ENCODE results near the gene DAPK2. TPM values are rescaled to one million over a fixed set of nuclear protein-coding genes. Genes with fewer than 3 reads are reported as not detected.

DAPK2 gene
- total RNA-seq, 4 donors from 2014 or later: 64.6 to 189 (median 125) TPM

GRCh38 chr15:63918901-63919348, 127.4 kb downstream of the DAPK2 start:
- no peaks in the 10 kb centered on the region for H3K27me3 ChIP-seq
- peaks cover 0 to 14% (median 0%) of the 10 kb centered on the region in 3 donors for H3K36me3 ChIP-seq
- no peaks in the 10 kb centered on the region for H3K4me1 ChIP-seq
- H3K4me3 ChIP-seq: no peak overlapping the region
- TF ChIP-seq CTCF (IDR thresholded peaks at IDR 0.05) (no peak), POLR2A (IDR thresholded peaks at IDR 0.05) (no peak)
- no peaks in the 10 kb centered on the region for H3K9me3 ChIP-seq
- no peak for DNase-seq
- no peak overlapping the region for H3K27ac ChIP-seq

GRCh38 chr15:63918317-63918672, 128.0 kb downstream of the DAPK2 start:
- H3K36me3 ChIP-seq: peaks cover 0 to 8% (median 0%) of the 10 kb centered on the region in 3 donors
- TF ChIP-seq POLR2A (IDR thresholded peaks at IDR 0.05) (no peak), CTCF (IDR thresholded peaks at IDR 0.05) (no peak)
- H3K4me3 ChIP-seq: no peak overlapping the region
- H3K27me3 ChIP-seq: no peaks in the 10 kb centered on the region
- DNase-seq: no peak
- no peak overlapping the region for H3K27ac ChIP-seq
- no peaks in the 10 kb centered on the region for H3K9me3 ChIP-seq
- no peaks in the 10 kb centered on the region for H3K4me1 ChIP-seq

GRCh38 chr15:63917588-63918316, 128.5 kb downstream of the DAPK2 start:
- Histone ChIP-seq H3K9me3 (no peaks in the 10 kb centered on the region), H3K36me3 (peaks cover 0 to 3% (median 0%) of the 10 kb centered on the region in 3 donors), H3K27ac (no peak overlapping the region), H3K27me3 (no peaks in the 10 kb centered on the region), H3K4me1 (no peaks in the 10 kb centered on the region), H3K4me3 (no peak overlapping the region)
- no peak for TF ChIP-seq POLR2A (IDR thresholded peaks at IDR 0.05)
- no peak for DNase-seq

GRCh38 chr15:63915873-63916771, 130.2 kb downstream of the DAPK2 start:
- no peak for DNase-seq
- no peaks in the 10 kb centered on the region for H3K4me1 ChIP-seq
- TF ChIP-seq CTCF (IDR thresholded peaks at IDR 0.05) (peak in 3 of 6 experiments; percentile 7 to 25 (median 25)), POLR2A (IDR thresholded peaks at IDR 0.05) (no peak)
- no peaks in the 10 kb centered on the region for H3K27me3 ChIP-seq
- H3K9me3 ChIP-seq: no peaks in the 10 kb centered on the region
- H3K27ac ChIP-seq: peak overlapping the region in 1 of 4 donors; percentile 5
- H3K36me3 ChIP-seq: no peaks in the 10 kb centered on the region
- H3K4me3 ChIP-seq: no peak overlapping the region

- Histone ChIP-seq H3K4me1 (peaks cover 0 to under 1% (median 0%) of the 10 kb centered on the region in 4 donors), H3K9me3 (no peaks in the 10 kb centered on the region), H3K27ac (peak overlapping the region in 1 of 4 donors; percentile 5), H3K27me3 (no peaks in the 10 kb centered on the region), H3K4me3 (no peak overlapping the region), H3K36me3 (no peaks in the 10 kb centered on the region)
- TF ChIP-seq POLR2A (IDR thresholded peaks at IDR 0.05): no peak
- no peak for TF ChIP-seq CTCF (IDR thresholded peaks at IDR 0.05)
- peak in 1 of 3 donors; percentile 6 for DNase-seq
Observed at GRCh38 chr15:63915209-63915872, 130.9 kb downstream of the DAPK2 start.

All from Peyer's patch (tissue), 4 donors.